Measurements from ENCODE around the gene CASP2.

DNA sequence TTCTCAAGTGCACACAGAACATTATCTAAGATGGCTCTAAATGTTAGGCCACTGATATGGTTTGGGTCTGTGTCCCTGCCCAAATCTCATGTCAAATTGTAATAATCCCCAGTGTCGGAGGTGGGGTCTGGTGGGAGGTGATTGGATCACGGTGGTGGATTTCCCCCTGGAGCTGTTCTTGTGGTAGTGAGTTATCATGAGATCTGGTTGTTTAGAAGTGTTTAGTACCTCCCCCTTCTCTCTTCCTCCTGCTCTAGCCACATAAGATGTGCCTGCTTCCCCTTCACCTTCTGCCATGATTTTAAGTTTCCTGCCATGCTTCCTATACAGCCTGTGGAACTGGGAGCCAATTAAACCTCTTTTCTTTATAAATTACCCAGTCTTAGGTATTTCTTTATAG is 36.1 kb upstream of the CASP2 start:
- no peak for TF ChIP-seq POLR2A (IDR thresholded peaks at IDR 0.05)
- TF ChIP-seq, protein P1, sequence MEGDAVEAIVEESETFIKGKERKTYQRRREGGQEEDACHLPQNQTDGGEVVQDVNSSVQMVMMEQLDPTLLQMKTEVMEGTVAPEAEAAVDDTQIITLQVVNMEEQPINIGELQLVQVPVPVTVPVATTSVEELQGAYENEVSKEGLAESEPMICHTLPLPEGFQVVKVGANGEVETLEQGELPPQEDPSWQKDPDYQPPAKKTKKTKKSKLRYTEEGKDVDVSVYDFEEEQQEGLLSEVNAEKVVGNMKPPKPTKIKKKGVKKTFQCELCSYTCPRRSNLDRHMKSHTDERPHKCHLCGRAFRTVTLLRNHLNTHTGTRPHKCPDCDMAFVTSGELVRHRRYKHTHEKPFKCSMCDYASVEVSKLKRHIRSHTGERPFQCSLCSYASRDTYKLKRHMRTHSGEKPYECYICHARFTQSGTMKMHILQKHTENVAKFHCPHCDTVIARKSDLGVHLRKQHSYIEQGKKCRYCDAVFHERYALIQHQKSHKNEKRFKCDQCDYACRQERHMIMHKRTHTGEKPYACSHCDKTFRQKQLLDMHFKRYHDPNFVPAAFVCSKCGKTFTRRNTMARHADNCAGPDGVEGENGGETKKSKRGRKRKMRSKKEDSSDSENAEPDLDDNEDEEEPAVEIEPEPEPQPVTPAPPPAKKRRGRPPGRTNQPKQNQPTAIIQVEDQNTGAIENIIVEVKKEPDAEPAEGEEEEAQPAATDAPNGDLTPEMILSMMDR (IDR thresholded peaks at IDR 0.05) = no peak
- TF ChIP-seq POLR2AphosphoS5 (IDR thresholded peaks at IDR 0.05) = no peak
